ENCODE measurements around the gene CAMTA2.

The CAMTA2 gene

GRCh38 chr17:4941319-4941610, 46.2 kb downstream of the CAMTA2 start:
- peak overlapping the region; percentile 92 for H3K4me3 ChIP-seq (ENCODE audit: low read depth, low read length)
- ChIA-PET CTCF (no interaction called here), POLR2A (interaction anchor here (0.6 to 4.0 kb wide), 4 partner anchors 10 to 80 kb away, joined by 3 to 61 read pairs (median 28); partner anchors contain the start of genes ENO3, PFN1 and SPAG7)
- no peak for DNase-seq (ENCODE audit: low read depth, low spot score)
- no peak for TF ChIP-seq CTCF (IDR thresholded peaks at IDR 0.05; ENCODE audit: insufficient read depth, low read length, missing control alignments)

- ChIA-PET POLR2A (interaction anchor here (0.6 to 4.0 kb wide), 11 partner anchors 10 to 81 kb away, joined by 3 to 61 read pairs (median 6); partner anchors contain the start of genes CAMTA2, ENO3, PFN1 and SPAG7), CTCF (interaction anchor here (0.8 to 1.4 kb wide), 4 partner anchors 11 to 37 kb away, joined by 3 to 5 read pairs (median 4); partner anchors contain the start of gene CHRNE)
- no peak for DNase-seq (ENCODE audit: low read depth, low spot score)
- TF ChIP-seq CTCF (IDR thresholded peaks at IDR 0.05; ENCODE audit: insufficient read depth, low read length, missing control alignments) = no peak
- H3K4me3 ChIP-seq (ENCODE audit: low read depth, low read length) = peak overlapping the region; percentile 92
Measured at GRCh38 chr17:4940555-4941318, 46.7 kb downstream of the CAMTA2 start.

GRCh38 chr17:4939796-4940554, 47.5 kb downstream of the CAMTA2 start, which contains the start of the genes RNF167 and SLC25A11:
TSS of gene RNF167 (plus strand) at chr17:4940268. CDS start at chr17:4940910, 642 bp downstream.
TSS of gene SLC25A11 (minus strand) at chr17:4940046. CDS start at chr17:4939910, 136 bp downstream.
- no peak for TF ChIP-seq CTCF (IDR thresholded peaks at IDR 0.05; ENCODE audit: insufficient read depth, low read length, missing control alignments)
- H3K4me3 ChIP-seq (ENCODE audit: low read depth, low read length) = peak within 1 kb of the TSS; percentile 92
- ChIA-PET CTCF (interaction anchor here (0.8 to 1.7 kb wide), 6 partner anchors 11 to 47 kb away, joined by 3 to 8 read pairs (median 4); partner anchors contain the start of gene CHRNE), POLR2A (interaction anchor here (0.7 to 4.0 kb wide), 12 partner anchors 11 to 60 kb away, joined by 3 to 61 read pairs (median 6); partner anchors contain the start of genes CAMTA2, ENO3, INCA1 and KIF1C)
- DNase-seq (ENCODE audit: low read depth, low spot score) = peak; percentile 98

- ChIA-PET CTCF (interaction anchor here (0.8 to 1.7 kb wide), 7 partner anchors 10 to 47 kb away, joined by 3 to 8 read pairs (median 4); partner anchors contain the start of gene CHRNE), POLR2A (interaction anchor here (0.7 to 4.0 kb wide), 9 partner anchors 11 to 58 kb away, joined by 3 to 61 read pairs (median 6); partner anchors contain the start of genes CAMTA2, ENO3, INCA1 and KIF1C)
- TF ChIP-seq CTCF (IDR thresholded peaks at IDR 0.05; ENCODE audit: insufficient read depth, low read length, missing control alignments) = no peak
- H3K4me3 ChIP-seq (ENCODE audit: low read depth, low read length) = peak overlapping the region; percentile 92
- DNase-seq (ENCODE audit: low read depth, low spot score) = no peak
Measured at GRCh38 chr17:4939546-4939795, 48.0 kb downstream of the CAMTA2 start.

- ChIA-PET POLR2A (interaction anchor here (1.2 to 4.0 kb wide), 5 partner anchors 12 to 59 kb away, joined by 6 to 61 read pairs (median 7); partner anchors contain the start of genes CAMTA2, ENO3, INCA1 and KIF1C), CTCF (interaction anchor here (0.8 to 1.7 kb wide), 4 partner anchors 20 to 48 kb away, joined by 3 to 8 read pairs (median 4); no protein-coding TSS in a partner anchor)
- peak overlapping the region; percentile 92 for H3K4me3 ChIP-seq (ENCODE audit: low read depth, low read length)
- DNase-seq (ENCODE audit: low read depth, low spot score) = no peak
- TF ChIP-seq CTCF (IDR thresholded peaks at IDR 0.05; ENCODE audit: insufficient read depth, low read length, missing control alignments) = no peak
Measured at GRCh38 chr17:4938688-4939545, 48.6 kb downstream of the CAMTA2 start.

Measured in AG04449 (cell line).